ENCODE data around the gene GNAS. TPM values are rescaled to one million over a fixed set of nuclear protein-coding genes. Genes with fewer than 3 reads are reported as not detected.

Gene GNAS
- polyA plus RNA-seq, 4 donors, result 1,850 to 2,253 (median 2,031) TPM

Other genes starting within 250 kb of the GNAS start
- gene STX16, start 201.4 kb upstream of the GNAS start, polyA plus RNA-seq (ENCODE audit: insufficient read length in 4 of 4), result 100 to 1,000 TPM in 1 of 4 donors, 10 to 100 TPM in 3; 37.5 to 103 (median 66.7) TPM
- 10 to 100 TPM; 33.4 to 57.8 (median 48.4) TPM for gene NPEPL1, start 159.9 kb upstream of the GNAS start, polyA plus RNA-seq (ENCODE audit: insufficient read length in 4 of 4)
- 1 to 10 TPM in 3 of 4 donors, under 1 TPM in 1; 0.64 to 2.1 (median 1.3) TPM for gene GNAS-AS1, start 1.8 kb upstream of the GNAS start, polyA plus RNA-seq (ENCODE audit: insufficient read length in 4 of 4)
- 100 to 1,000 TPM; 108 to 159 (median 127) TPM for gene NELFCD, start 128.5 kb downstream of the GNAS start, polyA plus RNA-seq (ENCODE audit: insufficient read length in 4 of 4)
- gene CTSZ, start 154.5 kb downstream of the GNAS start, polyA plus RNA-seq (ENCODE audit: insufficient read length in 4 of 4), result 10 to 100 TPM; 76.9 to 85.1 (median 80.6) TPM
- 1 to 10 TPM; 1.7 to 3.2 (median 2.5) TPM for gene TUBB1, start 166.7 kb downstream of the GNAS start, polyA plus RNA-seq (ENCODE audit: insufficient read length in 4 of 4)
- gene ATP5F1E, start 179.6 kb downstream of the GNAS start, polyA plus RNA-seq (ENCODE audit: insufficient read length in 4 of 4), result 100 to 1,000 TPM; 168 to 242 (median 196) TPM
- gene PRELID3B, start 190.1 kb downstream of the GNAS start, polyA plus RNA-seq (ENCODE audit: insufficient read length in 4 of 4), result 10 to 100 TPM; 65.4 to 74.0 (median 70.4) TPM

Data from left renal cortex interstitium (tissue), 4 donors.